Uterus (tissue), 4 donors: ENCODE measurements around the gene WDFY4. TPM values are rescaled to one million over a fixed set of nuclear protein-coding genes. Genes with fewer than 3 reads are reported as not detected.

Source experiments
- DNase-seq, 2 donors: peaks; one replicate each; pipeline ENCODE4 v3.0.0-alpha.2; 2019 to 2020
- H3K27ac ChIP-seq, 2 donors: fragments of 200-600 bp; sonication (generic); 1 replicate in 1 of 2; 2 replicates in 1 of 2; pipeline ENCODE4 v1.5.1; 2016 to 2018
- H3K27me3 ChIP-seq, 2 donors: fragments of 200-600 bp; sonication (generic); one replicate each; pipeline ENCODE4 v1.5.1; 2018 to 2019; ENCODE audit warnings: control low read depth in 1 of 2
- H3K36me3 ChIP-seq, 2 donors: fragments of 200-600 bp; sonication (generic); one replicate each; pipeline ENCODE4 v1.5.1; 2019; ENCODE audit warnings: control low read depth in 1 of 2
- H3K4me1 ChIP-seq, 2 donors: fragments of 200-600 bp; sonication (generic); one replicate each; pipeline ENCODE4 v1.5.1; 2018 to 2019; ENCODE audit warnings: control low read depth in 1 of 2
- H3K4me3 ChIP-seq, 2 donors: fragments of 200-600 bp; sonication (generic); 1 replicate in 1 of 2; 2 replicates in 1 of 2; pipeline ENCODE4 v1.5.1; 2018 to 2019; ENCODE audit warnings: mild to moderate bottlenecking in 1 of 2
- H3K9me3 ChIP-seq, 2 donors: fragments of 200-600 bp; sonication (generic); one replicate each; pipeline ENCODE4 v1.5.1; 2019; ENCODE audit warnings: control low read depth in 1 of 2
- POLR2A ChIP-seq, 2 donors: fragments of 450-650 bp; IDR thresholded peaks; one replicate each; pipeline ENCODE4 v1.6.1; 2016; ENCODE audit warnings: antibody characterized with exemption in 2 of 2, mild to moderate bottlenecking in 1 of 2, moderate library complexity in 1 of 2
- intact Hi-C: fragments of 100-400 bp; cut with DNase I; formaldehyde crosslinking; loops from one replicate; pipeline ENCODE4 v1.15.1; 2023; ENCODE audit warnings: low total_unique reads
- total RNA-seq, 4 donors: library from RNA; depleted of rRNA in 3 of 4; stranded (reverse); fragments of >200 nt in 3 of 4; gene quantifications; one replicate each; pipeline versions ENCODE4 v1.1.0 to v1.2.4, GENCODE V29; 2014 to 2023
- TF ChIP-seq, protein P1 (sequence below), 4 experiments: fragments of 200-600 bp in 2 of 4; fragments of 450-650 bp in 2 of 4; sonication (generic) in 2 of 4; IDR thresholded peaks; one replicate each; pipeline ENCODE4 v1.5.1; 2016 to 2019; ENCODE audit warnings: antibody characterized with exemption in 4 of 4, mild to moderate bottlenecking in 2 of 4, moderate library complexity in 1 of 4
- donor health status: DM: yes; HTN: yes; CAD: no.

Gene WDFY4
- total RNA-seq, 4 donors from 2014 or later: 0.26 to 5.2 (median 1.2) TPM

DNA sequence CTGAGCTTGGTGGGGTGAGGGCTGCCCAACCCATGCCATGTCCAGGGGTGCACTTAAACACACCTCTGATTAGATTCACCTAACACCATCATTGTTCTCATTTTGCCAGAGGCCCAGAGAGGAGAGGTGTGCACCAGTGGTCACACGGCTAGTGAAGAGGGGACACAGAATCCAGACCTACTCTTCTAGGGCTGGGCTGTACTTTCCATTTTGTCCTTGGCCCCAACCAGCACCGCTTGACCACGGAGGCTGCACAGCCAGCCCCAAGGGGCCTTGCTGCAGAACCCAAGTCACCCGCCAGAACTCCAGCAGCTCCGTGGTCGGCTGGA, 246 bp upstream of the WDFY4 start:
- H3K27ac ChIP-seq: no peak overlapping the region
- no peaks in the 10 kb centered on the region for H3K27me3 ChIP-seq
- DNase-seq: no peak
- intact Hi-C loops: no loop called here
- TF ChIP-seq POLR2A (IDR thresholded peaks at IDR 0.05): no peak
- TF ChIP-seq, protein P1, sequence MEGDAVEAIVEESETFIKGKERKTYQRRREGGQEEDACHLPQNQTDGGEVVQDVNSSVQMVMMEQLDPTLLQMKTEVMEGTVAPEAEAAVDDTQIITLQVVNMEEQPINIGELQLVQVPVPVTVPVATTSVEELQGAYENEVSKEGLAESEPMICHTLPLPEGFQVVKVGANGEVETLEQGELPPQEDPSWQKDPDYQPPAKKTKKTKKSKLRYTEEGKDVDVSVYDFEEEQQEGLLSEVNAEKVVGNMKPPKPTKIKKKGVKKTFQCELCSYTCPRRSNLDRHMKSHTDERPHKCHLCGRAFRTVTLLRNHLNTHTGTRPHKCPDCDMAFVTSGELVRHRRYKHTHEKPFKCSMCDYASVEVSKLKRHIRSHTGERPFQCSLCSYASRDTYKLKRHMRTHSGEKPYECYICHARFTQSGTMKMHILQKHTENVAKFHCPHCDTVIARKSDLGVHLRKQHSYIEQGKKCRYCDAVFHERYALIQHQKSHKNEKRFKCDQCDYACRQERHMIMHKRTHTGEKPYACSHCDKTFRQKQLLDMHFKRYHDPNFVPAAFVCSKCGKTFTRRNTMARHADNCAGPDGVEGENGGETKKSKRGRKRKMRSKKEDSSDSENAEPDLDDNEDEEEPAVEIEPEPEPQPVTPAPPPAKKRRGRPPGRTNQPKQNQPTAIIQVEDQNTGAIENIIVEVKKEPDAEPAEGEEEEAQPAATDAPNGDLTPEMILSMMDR (IDR thresholded peaks at IDR 0.05): no peak
- H3K9me3 ChIP-seq: no peaks in the 10 kb centered on the region
- H3K4me1 ChIP-seq: no peaks in the 10 kb centered on the region
- H3K36me3 ChIP-seq: no peaks in the 10 kb centered on the region
- no peak overlapping the region for H3K4me3 ChIP-seq

DNA sequence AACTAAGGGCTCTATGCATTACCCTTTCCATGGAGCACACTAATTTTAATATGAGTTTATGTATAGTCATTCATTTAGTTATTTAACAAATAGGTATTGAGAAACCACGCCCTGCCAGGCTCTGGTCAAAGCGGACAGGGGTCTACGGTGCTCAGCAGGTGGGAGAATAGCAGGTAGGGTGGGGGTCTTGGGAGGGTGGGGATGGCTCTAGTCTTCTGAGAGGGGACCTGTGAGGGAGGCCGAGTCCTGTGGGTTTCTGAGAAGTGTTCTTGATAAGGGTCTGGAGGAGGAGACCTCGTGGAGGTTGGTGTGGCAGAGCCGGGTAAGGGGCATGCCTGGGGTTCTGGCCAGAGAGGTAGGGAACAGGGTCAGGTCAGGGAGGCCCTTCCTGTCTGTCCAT, 1.1 kb downstream of the WDFY4 start:
- no peaks in the 10 kb centered on the region for H3K4me1 ChIP-seq
- H3K4me3 ChIP-seq: no peak overlapping the region
- H3K27me3 ChIP-seq: no peaks in the 10 kb centered on the region
- no peaks in the 10 kb centered on the region for H3K9me3 ChIP-seq
- intact Hi-C loops: no loop called here
- H3K36me3 ChIP-seq: no peaks in the 10 kb centered on the region
- DNase-seq: no peak
- no peak overlapping the region for H3K27ac ChIP-seq
- TF ChIP-seq POLR2A (IDR thresholded peaks at IDR 0.05): no peak
- TF ChIP-seq, protein P1 (IDR thresholded peaks at IDR 0.05): no peak

DNA sequence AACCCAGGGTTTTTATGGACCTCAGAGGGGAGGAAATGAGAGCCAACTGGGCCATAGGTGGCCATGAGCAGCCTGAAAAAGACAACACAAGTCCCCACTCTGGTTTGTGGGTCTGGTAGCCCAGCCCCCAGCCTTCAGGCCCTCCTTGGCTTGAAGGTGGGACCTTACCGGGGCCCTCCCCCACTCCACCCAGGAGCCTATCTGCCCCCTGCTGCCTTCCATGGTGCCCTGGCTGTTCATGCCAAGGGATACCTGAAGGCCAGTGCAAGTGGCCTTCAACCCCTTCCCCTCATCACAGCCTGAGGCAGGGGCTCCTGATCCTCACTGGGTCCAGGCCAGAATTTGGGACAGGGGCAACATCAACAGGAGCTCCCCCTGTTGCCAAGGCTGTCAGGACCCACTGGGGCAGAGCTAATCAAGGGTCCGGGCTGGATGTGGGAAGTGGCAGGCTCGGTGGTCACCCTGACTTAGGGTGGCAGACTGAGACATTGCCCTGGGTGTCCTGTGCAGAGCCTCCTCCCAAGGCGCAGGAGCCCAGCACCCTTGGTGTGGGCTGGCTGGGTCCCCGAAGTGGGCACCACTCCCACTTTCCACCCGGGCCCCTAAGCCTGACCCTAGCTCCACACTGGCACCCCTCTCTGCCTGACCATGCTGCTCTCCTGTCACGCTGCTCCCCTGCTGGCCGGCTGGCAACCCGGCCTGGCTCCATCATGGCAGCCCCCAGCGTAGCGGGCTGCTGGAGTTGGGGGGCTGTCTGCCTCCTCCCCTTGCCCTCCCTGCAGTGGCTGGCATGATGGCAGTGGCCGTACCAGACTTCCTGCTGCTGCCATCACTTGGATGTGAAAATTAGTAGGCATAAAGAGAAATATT, 6.4 kb downstream of the WDFY4 start:
- Histone ChIP-seq H3K27ac (no peak overlapping the region), H3K4me1 (no peaks in the 10 kb centered on the region), H3K36me3 (no peaks in the 10 kb centered on the region), H3K27me3 (no peaks in the 10 kb centered on the region), H3K4me3 (no peak overlapping the region), H3K9me3 (no peaks in the 10 kb centered on the region)
- TF ChIP-seq, protein P1 (IDR thresholded peaks at IDR 0.05): no peak
- TF ChIP-seq POLR2A (IDR thresholded peaks at IDR 0.05): no peak
- no peak for DNase-seq
- intact Hi-C loops: no loop called here

DNA sequence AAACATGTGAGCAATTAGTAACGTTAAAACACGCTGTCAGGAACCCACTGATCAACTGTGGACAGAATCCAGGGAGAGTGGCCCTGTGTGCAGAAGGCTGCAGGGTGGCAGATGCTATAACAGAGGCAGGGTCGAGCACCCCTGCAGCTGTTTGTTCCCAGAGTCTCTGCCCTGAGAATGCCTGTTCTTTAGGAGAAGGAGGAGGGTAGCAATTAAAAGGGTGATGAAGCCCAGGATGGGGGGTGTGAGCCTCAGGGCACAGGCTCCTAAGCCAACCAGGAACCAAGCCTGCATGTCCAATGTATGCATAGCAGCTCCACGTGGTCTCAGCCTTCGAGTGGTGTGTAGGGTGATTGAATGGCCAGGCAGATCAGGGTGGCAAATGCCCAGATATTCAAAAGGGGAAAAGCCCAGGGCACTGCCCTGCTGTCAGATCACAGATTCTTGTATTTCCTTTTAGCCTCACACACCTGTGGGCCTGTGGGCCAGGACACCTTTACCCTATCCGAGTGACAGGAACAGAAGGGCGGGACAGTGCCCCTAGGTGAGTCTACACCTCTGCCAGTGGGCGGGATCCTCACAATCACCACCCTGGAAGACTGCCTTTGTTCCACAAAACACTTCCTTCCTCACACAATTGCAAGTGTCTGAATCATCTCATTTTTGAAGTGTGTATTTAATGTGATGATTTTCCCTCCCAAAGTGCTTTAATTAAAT, 7.3 kb downstream of the WDFY4 start:
- Histone ChIP-seq H3K27me3 (no peaks in the 10 kb centered on the region), H3K9me3 (no peaks in the 10 kb centered on the region), H3K36me3 (no peaks in the 10 kb centered on the region), H3K4me3 (no peak overlapping the region), H3K4me1 (no peaks in the 10 kb centered on the region), H3K27ac (no peak overlapping the region)
- intact Hi-C loops: no loop called here
- no peak for DNase-seq
- TF ChIP-seq POLR2A (IDR thresholded peaks at IDR 0.05): no peak
- TF ChIP-seq, protein P1 (IDR thresholded peaks at IDR 0.05): no peak

DNA sequence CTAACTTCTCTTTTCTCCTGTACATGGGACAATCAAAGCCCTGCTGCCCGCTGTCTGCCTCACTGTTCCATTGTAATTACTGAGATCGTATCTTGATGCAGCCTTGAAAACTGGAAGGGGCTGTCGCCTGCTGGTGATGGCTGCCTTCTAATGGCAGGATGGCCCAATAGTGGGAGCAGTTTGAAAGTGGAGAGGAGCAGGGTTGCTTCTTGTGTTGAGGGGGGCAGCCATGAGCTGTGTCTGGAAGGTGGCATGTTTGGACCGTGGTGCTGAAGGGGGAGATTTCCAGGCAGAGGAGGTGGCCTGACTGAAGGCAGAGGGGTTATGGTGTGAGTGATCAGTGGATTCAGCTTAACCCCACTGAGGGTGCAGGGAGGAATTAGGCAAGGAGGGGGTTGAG, 8.1 kb downstream of the WDFY4 start:
- no peak for DNase-seq
- H3K36me3 ChIP-seq: no peaks in the 10 kb centered on the region
- H3K9me3 ChIP-seq: no peaks in the 10 kb centered on the region
- H3K4me3 ChIP-seq: no peak overlapping the region
- TF ChIP-seq POLR2A (IDR thresholded peaks at IDR 0.05): no peak
- TF ChIP-seq, protein P1 (IDR thresholded peaks at IDR 0.05): no peak
- no peaks in the 10 kb centered on the region for H3K4me1 ChIP-seq
- no peaks in the 10 kb centered on the region for H3K27me3 ChIP-seq
- intact Hi-C loops: no loop called here
- no peak overlapping the region for H3K27ac ChIP-seq
